C4-2B (cell line): ENCODE results near the gene CNTN5.

Experiments
- CTCF ChIP-seq: fragments of 450-650 bp; conservative IDR thresholded peaks from 2 replicates; pipeline ENCODE4 v1.5.1; 2017; ENCODE audit warnings: mild to moderate bottlenecking
- ZFX ChIP-seq: fragments of 450-650 bp; IDR thresholded peaks from 2 replicates; pipeline ENCODE4 v1.6.1; 2017

GRCh38 chr11:99279266-99279665 is 258.5 kb downstream of the CNTN5 start:
- TF ChIP-seq CTCF: no peak
- TF ChIP-seq ZFX: no peak
